GM19238 (cell line): ENCODE data around the gene KCNG2.

ENCODE experiments used
- DNase-seq: peaks from one replicate; pipeline ENCODE4 v3.0.0; 2011; ENCODE audit warnings: low spot score; ENCODE audit not compliant: insufficient read length

Gene KCNG2

DNA sequence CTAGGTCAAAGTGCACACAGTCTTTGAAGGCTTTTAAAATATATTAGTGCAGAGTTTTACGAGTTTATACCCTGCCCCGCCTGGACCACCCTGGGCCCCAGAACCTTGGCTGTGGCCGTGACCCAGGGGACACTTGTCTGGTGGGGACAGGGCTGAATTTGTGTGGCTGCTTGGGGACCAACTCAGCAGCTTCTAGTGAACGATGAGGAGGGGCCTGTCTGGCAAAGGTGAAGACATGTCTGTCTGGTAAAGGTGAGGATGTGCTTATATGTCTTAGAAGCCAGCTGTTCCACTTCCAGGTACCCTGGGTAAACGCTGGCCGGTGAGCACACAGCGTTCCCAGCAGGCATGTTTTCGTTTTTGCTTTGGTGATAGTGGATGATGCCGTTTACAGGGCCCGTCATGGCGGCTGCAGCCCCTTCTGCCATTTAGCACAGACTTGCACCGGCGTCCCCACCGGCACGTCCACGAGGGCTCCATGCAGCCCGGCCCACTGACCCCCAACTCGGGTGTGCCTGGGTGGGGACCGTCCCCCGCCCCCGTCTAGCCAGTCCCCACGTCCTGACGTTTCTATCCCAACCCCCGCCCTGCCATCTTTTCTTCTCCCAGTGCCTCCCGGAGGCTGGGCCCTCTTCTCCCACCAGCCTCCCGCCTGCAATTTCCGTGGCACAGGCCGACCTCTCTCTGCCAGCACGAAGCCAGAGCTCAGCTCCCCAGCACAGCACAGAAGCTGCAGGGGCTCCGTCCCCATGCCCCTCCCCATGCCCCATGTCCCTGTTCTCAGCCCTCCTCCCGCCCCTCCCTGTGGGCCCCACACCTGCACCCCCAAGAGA is 85.9 kb downstream of the KCNG2 start:
- no peak for DNase-seq

DNA sequence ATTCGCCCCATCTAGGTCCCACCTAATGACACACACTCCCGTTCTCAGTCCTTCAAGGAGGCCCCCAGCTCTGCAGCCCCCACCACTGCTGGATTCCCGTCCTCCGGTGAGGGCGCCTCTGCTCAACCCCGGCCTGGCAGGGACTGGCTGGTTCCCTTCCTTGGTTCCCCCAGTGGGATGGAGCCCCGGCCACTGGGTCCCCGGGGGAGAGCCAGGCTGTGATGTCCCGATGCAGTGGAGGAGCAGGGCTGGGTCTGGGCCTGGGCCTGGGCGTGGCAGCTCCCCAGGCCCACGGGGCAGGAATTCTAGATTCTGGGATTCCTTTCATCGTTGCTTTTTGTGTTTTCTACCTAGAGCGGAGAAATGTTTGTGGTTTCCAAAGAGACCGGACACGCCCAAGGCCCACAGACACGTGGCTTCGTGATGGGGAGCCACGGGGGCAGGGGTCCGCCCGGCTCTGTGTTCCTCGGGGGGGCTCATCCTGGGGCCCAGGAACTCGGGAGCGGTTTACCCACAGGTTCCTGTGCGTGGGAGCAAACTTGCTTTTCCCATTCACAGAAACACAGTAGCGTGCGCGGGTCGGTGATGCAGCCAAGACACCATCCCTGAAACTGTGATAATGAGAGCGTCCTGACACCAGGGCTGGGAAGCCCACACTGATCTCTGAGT is 86.7 kb downstream of the KCNG2 start:
- no peak for DNase-seq

DNA sequence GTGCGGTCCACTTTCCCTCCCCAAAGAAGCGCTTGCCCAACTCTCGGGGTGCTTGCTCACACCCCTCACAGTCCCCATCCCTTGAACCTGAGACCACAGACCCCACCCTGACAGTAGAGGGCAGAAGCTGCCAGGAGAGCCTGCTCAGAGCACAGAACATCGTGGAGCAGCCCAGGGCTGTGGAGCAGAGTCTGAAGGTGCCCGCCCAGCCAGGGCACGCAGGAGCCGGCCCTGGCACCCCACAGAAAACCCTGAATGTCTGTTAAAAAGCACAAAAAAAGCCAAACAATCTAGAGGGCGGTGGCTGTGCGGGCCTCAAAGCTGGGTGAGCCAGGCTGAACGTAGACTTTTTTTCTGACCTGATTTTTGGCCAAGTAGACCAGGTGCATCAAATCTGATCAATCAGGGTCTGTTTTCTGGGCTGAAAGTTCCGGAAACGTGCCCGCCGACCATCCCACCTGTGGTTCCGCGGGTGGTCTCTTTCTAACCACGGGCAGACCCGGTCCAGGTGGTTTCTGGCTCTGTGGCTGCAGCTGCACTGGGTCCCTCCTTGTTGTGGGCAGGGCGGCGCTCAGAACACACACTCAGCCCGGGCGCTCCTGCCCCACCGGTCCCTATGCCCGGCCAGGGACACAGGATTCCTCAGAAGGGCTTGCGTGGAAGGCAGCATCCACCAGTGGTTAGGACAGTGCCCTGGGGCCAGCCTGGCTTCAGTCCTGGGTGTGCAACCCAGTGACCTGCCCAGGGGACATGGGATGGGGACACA is 87.4 kb downstream of the KCNG2 start:
- no peak for DNase-seq

DNA sequence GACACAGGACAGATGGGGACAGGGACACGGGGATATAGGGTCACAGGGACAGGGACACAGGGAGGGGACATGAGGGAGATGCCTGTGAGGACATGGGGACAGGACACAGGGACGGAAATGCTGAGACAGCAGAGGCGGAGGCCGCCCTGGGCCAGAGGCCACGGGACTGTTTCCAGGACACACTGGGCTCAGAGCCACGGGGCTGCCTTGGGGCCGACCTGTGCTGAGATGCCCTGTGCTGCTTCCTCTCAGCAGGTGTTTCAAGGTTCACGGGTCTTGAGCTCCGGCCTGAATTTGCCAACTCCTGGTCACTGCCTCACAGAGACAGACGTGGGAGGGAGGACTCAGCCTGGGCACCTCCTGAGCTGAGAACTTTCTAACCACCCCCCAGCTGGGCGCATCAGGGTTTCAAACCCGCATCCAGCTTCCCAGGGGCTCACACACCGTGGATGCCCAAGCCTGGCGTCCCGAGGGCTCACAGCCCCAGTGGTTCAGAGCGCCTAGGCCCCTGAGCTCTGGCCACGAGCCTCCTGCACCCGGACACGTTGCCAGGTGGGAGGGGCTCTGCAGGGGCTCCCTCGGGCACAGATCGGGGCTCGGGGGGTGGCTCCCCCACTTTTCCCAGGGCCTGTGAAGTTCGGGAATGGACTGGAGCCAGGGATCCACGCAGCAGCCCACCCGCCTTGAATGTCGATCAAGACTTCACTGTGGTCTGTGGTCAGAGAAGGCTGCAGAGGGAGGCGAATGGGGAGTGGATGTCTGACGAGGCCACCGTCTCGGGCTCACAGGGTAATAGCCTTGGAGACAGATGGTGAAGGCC is 89.7 kb downstream of the KCNG2 start:
- no peak for DNase-seq

DNA sequence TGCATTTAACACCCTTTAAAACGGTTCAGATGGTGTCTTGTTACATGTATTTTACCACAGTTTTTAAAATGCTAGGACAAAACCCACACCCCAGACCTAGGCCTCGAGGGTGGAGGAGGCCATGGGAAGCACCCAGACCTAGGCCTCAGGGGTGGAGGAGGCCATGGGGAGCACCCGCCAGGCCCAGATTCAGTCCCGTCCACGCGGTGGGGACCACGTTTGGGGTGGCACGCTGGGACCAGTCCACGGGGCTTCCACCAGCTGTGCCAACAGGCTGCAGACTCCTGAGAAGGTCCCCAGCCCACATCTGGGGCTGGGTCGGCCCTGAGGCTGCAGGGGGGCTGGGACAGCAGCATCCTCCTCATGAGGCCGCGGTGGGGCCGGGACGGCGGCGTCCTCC is 90.3 kb downstream of the KCNG2 start:
- DNase-seq = no peak

DNA sequence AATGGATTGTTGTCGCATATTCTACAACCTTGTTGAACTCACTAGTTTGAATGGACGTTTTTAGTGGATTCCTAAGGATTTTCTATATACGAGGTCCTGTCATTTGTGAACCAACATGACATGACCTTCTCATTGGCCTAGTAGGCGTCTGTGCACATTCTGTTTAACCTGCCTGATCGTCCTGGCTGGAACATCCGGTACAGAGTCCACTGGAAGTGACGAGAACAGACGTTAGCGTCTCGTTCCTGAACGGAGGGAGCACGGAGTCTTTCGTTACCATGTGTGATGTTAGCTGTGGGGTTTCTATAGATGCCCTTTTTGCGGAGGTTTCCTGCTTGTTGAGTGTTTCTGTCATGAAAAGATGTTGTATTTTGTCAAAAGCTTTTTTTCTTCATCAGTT is 91.8 kb downstream of the KCNG2 start:
- no peak for DNase-seq

DNA sequence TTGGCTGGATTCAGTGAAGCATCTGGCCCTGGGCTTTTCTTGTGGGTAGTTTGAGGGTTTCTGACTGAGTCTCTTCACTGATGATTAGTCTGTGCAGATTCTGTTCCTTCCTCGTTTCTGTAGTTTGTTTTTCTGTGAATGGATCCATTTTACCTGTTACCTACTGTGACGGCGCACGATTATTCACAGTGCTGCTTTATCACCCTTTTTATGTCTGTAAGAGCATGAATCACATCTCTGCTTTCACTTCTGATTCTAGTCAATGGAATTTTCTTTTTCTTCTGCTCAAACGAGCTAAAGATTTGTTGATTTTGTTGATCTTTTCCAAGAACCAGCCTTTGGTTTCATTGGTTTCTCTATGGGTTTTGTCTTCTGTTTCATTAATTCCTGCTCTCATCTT is 92.9 kb downstream of the KCNG2 start:
- DNase-seq = no peak

DNA sequence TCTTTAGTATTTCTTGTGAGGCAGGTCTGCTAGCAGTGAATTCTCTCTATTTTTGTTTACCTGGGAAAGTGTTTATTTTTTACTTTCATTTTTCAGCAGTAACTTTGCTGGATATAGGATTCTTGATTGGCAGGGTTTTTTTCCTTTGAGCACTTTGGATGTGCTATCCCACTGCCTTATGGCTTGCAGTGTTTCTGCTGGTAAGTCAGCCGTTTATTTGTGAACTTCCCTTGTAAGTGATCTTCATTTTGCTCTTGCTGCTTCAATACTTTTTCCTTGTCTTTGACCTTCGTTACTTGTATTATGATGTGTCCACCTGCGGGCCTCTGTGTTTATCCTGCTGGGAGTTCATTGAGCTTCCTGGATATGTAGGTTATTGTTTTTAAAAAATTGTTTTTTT is 99.0 kb downstream of the KCNG2 start:
- no peak for DNase-seq

DNA sequence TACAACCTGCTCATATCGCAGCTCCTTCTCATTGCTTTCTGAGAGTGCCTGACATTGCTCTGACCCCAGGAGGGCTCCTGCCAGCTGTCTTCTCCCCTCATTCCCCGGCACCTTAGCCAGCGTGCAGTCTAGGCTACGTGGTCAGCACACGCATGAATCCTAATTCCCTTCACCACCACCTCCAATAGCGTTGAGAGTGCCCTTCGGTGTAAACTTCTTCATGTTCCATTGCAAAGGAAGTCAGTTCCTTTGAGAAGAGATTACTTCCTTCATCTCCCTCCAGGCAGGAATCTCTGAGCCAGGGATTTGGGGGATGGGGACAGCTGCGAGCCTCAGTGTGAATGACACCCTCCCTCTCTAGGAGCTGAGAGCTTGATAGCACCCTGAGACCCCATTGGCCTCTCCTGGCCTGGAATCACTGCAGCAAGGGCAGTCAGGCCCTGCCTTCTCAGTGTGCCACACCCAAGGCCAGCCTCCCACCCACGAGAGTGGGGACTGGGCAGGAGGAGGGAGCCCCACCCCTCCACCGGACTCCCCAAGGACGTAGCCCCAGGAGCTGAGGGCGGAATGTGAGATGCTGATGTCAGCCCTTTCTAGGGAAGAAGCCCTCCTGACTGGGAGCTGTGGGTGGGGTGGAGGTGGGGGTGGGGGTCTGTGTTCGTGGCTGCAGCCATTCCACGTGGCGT is 100.3 kb downstream of the KCNG2 start:
- no peak for DNase-seq

DNA sequence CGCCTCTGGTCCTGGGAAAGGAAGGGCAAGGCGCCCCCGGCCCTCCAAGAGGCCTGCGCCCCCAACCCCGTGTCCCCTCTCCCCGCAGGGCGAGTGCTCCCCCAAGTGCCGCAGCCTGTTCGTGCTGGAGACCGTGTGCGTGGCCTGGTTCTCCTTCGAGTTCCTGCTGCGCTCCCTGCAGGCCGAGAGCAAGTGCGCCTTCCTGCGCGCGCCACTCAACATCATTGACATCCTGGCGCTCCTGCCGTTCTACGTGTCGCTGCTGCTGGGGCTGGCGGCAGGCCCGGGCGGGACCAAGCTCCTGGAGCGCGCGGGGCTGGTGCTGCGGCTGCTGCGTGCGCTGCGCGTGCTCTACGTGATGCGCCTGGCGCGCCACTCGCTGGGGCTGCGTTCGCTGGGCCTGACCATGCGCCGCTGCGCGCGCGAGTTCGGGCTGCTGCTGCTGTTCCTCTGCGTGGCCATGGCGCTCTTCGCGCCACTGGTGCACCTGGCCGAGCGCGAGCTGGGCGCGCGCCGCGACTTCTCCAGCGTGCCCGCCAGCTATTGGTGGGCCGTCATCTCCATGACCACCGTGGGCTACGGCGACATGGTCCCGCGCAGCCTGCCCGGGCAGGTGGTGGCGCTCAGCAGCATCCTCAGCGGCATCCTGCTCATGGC is 101.3 kb downstream of the KCNG2 start:
- DNase-seq = no peak

DNA sequence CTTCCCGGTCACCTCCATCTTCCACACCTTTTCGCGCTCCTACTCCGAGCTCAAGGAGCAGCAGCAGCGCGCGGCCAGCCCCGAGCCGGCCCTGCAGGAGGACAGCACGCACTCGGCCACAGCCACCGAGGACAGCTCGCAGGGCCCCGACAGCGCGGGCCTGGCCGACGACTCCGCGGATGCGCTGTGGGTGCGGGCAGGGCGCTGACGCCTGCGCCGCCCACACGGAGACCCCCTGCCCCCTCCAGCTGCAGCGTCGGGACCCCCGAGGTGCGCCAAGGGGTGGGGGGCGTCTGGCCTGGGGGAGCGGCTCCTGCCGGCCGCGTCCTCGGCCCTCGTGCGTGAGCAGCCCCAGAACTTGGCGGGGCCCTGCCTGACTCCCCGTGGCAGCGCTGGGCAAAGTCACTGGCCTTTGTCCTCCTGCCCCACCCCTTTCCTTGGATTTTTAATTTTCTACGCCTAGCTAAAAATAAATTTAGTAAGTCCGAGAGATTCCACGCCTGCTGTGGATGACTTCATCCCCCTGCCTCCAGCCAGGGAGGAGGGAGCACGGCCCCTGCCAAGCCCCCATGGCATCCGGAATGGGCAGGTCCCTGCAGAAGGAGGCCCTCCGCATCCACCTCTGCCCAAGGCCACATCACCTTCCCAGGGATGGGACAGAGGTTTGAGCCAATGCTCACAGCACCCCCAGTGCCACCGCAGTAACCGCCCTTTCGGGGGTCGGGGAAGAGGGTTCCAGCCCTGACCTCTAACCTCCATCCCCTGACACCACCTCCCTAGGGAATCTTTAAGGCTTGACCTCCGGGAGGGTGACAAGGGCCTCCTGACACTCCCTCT is 102.1 kb downstream of the KCNG2 start:
- no peak for DNase-seq

DNA sequence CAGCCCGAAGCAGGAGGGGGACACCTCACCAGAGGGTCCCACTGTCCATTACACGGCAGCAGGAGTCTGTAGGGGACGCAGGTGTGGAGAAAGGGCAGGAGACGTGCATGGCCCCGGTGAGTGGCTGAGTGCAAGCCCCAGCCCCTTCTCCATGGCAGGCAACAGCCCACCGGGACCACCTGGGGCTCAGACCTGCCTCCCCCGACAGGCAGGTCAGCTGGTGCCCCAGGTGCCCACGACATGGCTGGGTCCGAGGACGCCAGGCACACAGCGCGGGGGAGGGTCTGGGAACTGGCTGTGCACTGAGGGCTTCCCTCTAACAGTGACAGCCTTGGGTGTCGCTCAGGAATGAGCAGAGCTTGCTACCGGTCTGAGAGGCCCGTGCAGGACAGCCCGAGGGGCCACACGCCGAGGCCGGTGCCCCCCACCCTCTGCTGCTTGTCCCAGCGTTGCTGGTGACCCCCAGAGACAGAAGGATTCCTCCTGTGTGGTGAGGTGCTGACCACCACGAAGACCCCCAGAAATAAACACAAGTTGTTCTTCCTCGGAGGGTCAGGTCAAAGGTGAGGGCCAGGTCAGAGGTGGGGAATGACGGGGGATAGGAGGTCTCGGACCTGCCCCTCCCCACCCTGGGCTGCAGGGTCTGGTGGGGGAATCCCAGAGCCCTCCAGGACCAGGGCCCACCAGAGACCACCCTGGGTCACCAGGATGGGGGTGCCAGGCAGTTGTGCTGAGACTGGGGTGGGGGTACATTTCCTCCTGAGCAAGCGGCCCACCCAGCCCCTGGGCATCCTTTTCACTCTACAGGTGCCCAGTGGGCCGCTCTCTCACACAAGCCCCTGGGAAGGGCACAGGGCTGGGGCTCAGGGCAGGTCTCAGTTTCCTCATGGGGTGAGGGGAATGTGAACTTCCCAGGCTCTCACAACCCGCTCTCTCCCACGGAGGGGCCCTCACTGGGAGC is 103.2 kb downstream of the KCNG2 start:
- DNase-seq = no peak

DNA sequence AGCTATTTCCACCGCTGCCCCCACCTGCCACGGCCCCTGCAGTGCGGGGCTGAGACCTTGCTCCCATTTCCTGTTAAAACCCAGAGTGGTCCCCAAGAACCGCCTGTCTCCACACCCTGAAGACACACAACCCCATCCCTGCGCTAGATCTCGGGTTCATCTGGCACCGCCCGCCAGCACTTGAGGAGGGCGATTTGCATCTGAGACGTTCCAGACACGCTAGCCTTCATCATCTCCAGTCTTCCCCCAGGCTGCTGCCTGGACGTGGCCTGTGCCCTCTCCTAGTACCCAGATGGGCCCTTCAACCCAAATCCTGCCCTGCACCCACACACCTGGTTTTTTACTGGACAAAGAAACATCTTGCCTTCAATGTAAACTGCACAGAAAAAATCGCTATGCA is 103.9 kb downstream of the KCNG2 start:
- DNase-seq = no peak

DNA sequence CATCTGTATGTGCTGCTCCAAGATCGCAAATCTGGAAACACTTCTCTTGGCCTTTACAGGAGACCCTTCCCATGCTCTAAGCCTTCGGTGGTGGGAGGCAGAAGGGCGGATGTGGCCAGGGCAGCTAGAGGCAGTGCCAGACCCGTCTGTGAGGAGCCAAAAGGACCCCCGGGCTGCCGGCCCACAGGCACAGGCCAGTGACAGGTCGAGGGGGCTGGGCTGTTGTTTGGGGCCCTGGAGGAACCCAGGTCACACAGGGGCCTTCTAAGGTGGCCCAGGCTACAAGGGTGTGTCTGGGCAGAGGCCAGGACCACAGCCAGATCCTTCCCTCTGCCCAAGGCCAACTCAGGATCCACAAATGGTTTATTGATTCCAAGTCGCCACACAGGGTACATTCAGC is 104.3 kb downstream of the KCNG2 start:
- no peak for DNase-seq

DNA sequence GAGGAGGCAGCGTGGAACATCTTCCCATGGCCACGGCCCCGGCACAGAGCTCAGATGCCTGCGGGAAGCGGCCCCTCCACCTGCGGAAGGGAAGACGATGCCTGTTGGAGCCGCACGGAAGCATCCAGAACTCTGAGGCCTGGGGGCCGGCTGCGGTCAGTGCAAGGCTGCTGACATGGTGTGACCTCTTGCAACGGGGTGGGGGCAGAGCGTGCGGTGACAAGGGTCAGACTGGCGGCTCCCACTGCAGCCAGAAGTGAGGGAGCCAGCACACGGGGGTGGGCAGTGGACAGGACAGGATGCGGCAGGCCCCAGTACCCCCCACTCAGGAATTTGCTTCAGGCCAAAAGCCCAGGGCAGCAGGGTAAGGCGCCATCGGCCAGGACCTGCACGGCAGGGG is 104.9 kb downstream of the KCNG2 start:
- DNase-seq = no peak

DNA sequence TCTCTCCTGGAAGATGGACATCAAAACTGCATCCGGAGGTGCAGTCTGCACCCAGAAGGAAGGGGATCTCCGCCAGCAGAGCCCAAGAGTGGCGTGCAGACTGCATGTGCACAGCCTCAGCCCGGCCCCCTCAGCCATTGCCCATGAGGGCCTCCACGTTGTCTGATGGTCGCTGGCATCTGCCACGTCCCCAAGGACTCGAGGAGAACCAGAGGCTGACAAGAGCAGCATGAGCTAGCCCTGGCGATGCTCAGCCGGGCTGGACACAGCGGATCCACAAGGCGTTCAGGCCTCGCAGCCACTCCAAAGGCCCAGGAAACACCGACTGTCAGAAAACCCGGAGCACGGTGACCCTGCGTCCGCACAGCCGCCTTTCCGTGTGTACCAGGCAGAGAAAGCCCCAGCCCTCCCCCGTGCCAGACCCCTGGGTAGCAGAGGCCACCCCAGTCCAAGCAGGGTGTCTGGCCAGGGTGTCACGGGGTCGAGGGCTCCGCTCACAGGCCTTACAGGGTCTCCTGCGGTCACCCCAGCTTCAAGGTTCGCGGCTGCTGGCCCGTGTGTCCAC is 105.4 kb downstream of the KCNG2 start:
- no peak for DNase-seq

DNA sequence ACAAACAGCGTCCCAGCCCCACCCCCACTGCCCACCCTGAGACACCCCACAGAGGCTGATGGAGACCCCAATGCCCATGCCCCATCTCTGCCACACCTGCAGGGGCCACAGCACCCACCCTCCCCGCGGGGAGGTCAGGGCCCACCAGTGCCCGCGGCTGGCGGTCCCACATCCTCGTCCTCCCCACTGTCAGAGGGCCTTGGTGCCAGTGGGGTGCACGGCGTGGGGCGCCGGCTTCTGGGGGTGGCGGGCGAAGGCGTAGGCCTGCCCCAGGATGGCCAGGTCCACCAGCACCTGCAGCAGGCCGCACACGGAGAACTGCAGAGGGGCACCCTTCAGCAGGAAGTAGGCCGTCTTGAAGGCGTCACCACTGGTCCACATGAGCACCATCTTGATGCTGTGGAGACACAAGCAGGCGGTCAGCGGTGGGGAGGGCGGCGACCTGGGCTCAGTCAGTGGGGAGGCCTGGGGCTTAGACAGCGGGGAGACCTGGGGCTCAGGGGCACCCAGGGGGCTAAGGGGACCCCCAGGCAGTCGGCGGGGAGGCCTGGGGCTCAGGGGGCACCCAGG is 106.1 kb downstream of the KCNG2 start:
- no peak for DNase-seq
